ENCODE data around the gene TCEAL6. TPM values are rescaled to one million over a fixed set of nuclear protein-coding genes. Genes with fewer than 3 reads are reported as not detected.
A peak's percentile ranks its signal among the peaks of the same experiment; 100 is the strongest.
"Not testable (repeated sequence)": the region's sequence is repeated elsewhere in the genome, so short reads cannot be mapped to it uniquely, and the experiment has no call there.

TCEAL6 gene
- total RNA-seq, 2 experiments from 2014 or later, result not detected

- H3K4me1 Mint-ChIP-seq, result not testable (repeated sequence)
These were observed 16.0 kb downstream of the TCEAL6 start for GRCh38 chrX:102126080-102126818.

DNA sequence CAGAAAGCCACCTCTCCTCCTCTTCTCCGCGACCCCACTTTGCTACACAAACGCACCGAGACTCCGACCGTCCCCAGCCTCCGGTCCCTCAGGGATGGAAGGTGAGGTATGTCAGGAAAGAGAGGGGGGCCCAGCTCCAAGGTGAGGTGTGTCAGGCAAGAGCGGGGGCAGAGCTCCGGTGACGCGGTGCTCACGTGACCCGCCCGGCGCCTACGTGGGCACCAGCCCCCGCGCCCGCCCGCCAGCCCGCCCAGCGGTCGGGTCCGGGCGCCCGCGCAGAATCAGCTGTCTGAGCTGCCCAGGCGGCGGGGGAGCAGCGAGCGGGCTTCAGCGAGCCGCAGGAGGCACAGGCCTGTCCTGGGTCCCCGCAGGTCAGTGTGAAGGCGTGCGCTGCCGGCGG lies 16.8 kb downstream of the TCEAL6 start, which contains the start of gene TCEAL2:
Gene TCEAL2, plus strand, starts transcription at position 244 of the 400 bp plus-strand sequence. CDS start 1,152 bp downstream, outside the sequence.
- H3K9me3 Mint-ChIP-seq (ENCODE audit: low read depth); H3K36me3 Mint-ChIP-seq (ENCODE audit: low read depth); H3K27ac Mint-ChIP-seq; intact Hi-C loops (cut with DNase I, micrococcal nuclease); H3K4me1 Mint-ChIP-seq; ATAC-seq; POLR2A ChIA-PET: not testable (repeated sequence)
- peak; percentile 4 for DNase-seq
- H3K4me3 Mint-ChIP-seq, result peak within 1 kb of the TSS; percentile 36
- CTCF ChIA-PET, result interaction anchor here (0.6 kb wide), 1 partner anchor 29 kb away, joined by 3 read pairs; no protein-coding TSS in a partner anchor
- peaks cover 21% of the 10 kb centered on the region for H3K27me3 Mint-ChIP-seq

More at GRCh38 chrX:102126080-102126818, 16.0 kb downstream of the TCEAL6 start:
- H3K27me3 Mint-ChIP-seq, result peaks cover 26% of the 10 kb centered on the region
- H3K27ac Mint-ChIP-seq; intact Hi-C loops (cut with DNase I, micrococcal nuclease); H3K9me3 Mint-ChIP-seq (ENCODE audit: low read depth); DNase-seq; CTCF ChIA-PET; H3K4me3 Mint-ChIP-seq; POLR2A ChIA-PET; ATAC-seq; H3K36me3 Mint-ChIP-seq (ENCODE audit: low read depth): not testable (repeated sequence)

GRCh38 chrX:102125014-102125413 lies 17.3 kb downstream of the TCEAL6 start:
- DNase-seq; intact Hi-C loops (cut with DNase I, micrococcal nuclease); POLR2A ChIA-PET; H3K36me3 Mint-ChIP-seq (ENCODE audit: low read depth); H3K27ac Mint-ChIP-seq; H3K9me3 Mint-ChIP-seq (ENCODE audit: low read depth); H3K4me1 Mint-ChIP-seq; ATAC-seq: not testable (repeated sequence)
- CTCF ChIA-PET, result interaction anchor here (0.6 kb wide), 1 partner anchor 30 kb away, joined by 3 read pairs; no protein-coding TSS in a partner anchor
- peak overlapping the region; percentile 36 for H3K4me3 Mint-ChIP-seq
- peaks cover 21% of the 10 kb centered on the region for H3K27me3 Mint-ChIP-seq

DNA sequence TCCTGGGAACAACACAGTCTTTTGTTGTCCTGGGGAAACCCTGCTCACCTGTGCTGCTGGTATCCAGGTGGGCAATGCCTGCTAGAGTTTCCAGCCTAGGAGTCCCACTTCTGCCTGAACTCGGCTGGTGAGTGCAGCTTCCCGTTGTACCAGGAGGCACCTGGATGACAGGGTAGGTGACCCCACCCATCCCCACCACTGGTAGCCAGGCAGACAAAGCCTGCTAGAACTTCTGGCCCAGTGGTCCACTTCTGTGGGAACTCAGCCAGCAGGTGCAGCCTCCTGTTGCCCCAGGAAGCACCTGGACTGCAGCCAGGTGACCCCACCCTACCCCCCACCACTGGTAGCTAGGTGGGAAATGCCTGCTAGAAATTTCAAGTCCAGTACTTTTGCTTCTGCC lies 26.5 kb downstream of the TCEAL6 start:
- Mint-ChIP-seq H3K36me3 (ENCODE audit: low read depth) (no peaks in the 10 kb centered on the region), H3K4me1 (no peaks in the 10 kb centered on the region), H3K27ac (no peak overlapping the region), H3K27me3 (peaks cover 4% of the 10 kb centered on the region), H3K9me3 (ENCODE audit: low read depth) (no peaks in the 10 kb centered on the region), H3K4me3 (no peak overlapping the region)
- ATAC-seq (no peak), DNase-seq (no peak)
- ChIA-PET POLR2A (no interaction called here), CTCF (no interaction called here)
- intact Hi-C loops (cut with DNase I, micrococcal nuclease), result no loop called here

DNA sequence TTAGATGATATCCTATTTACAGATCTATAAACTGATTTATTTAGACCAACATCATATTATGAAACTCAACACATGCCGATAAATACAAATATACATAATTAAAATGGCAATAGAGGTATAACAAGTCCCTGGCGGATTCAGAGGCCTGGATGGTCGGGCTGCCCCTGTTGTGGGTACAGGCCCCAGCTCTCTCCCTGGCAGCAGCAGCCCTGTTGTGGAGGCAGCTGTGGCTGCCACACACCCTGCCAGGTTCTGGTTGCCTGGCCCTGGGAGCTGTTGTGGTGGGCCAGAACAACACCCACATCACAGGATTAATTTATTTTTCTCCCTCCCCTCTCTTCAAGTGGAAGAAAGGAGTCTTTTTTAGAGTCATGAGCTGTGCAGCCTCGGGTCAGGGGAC lies 28.9 kb downstream of the TCEAL6 start:
- intact Hi-C loops (cut with DNase I, micrococcal nuclease), result no loop called here
- Mint-ChIP-seq H3K4me1 (no peaks in the 10 kb centered on the region), H3K27ac (no peak overlapping the region), H3K36me3 (ENCODE audit: low read depth) (no peaks in the 10 kb centered on the region), H3K4me3 (no peak overlapping the region), H3K9me3 (ENCODE audit: low read depth) (no peaks in the 10 kb centered on the region), H3K27me3 (peaks cover 4% of the 10 kb centered on the region)
- ATAC-seq, result no peak
- ChIA-PET CTCF (no interaction called here), POLR2A (no interaction called here)
- no peak for DNase-seq

Other genes starting within 250 kb of the TCEAL6 start
- 1 to 10 TPM; 4.4 to 5.4 TPM for gene ZMAT1, start 210.5 kb downstream of the TCEAL6 start, total RNA-seq
- gene TCEAL2, start 16.8 kb downstream of the TCEAL6 start, total RNA-seq, result under 1 TPM in 1 of 2 experiments, not detected in 1; 0.28 TPM
- gene BEX5, start 13.5 kb upstream of the TCEAL6 start, total RNA-seq, result 1 to 10 TPM; 2.1 to 2.3 TPM
- not detected for gene TCP11X1, start 72.8 kb upstream of the TCEAL6 start, total RNA-seq
- gene NXF2, start 104.7 kb upstream of the TCEAL6 start, total RNA-seq, result not detected